ENCODE results near the gene PCSK4.

The PCSK4 gene

DNA sequence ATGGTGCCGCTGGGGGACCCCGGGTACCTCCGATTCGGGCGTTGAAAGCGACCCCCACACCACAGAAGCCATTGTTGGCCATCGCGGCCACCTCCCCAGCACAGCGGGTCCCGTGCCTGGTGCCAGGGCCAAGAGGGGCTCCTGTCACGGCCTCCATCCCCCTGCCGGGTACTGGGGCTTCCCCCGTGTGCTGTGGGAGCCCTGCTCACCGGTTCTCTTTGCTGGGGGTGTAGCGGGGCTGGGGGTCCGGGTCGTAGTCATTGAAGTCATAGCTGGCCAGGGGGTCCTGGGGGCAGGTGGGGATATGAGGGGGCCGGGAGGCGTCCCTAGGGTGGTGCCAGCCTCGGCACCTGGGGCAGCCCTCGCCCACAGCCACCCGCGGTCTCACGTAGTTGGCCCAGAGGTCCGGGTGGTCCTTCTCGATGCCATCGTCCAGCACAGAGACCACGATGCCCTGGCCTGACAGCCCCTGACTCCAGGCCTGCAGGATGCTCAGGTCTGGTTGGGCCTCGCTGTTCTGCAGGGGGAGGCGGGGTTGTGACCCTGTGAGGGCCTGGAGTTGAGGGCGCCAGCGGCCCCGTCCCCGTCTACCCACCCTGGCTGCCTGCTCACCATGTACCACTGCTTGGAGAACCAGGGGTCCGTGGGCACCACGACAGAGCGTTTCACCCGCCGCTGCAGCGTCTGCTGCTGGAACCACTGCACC, 2.4 kb downstream of the PCSK4 start:
- in situ Hi-C loops (cut with HindIII; ENCODE audit: low pct_ligation_motif_present, low sequenced_read_pairs): no loop called here
- Histone ChIP-seq H3K27me3 (replicated peaks) (no peaks in the 10 kb centered on the region), H3K36me3 (replicated peaks) (no peaks in the 10 kb centered on the region), H3K27ac (no peak overlapping the region), H3K4me3 (ENCODE audit: low read depth, low read length) (no peak overlapping the region)
- no peak for DNase-seq
- TF ChIP-seq, protein P1, sequence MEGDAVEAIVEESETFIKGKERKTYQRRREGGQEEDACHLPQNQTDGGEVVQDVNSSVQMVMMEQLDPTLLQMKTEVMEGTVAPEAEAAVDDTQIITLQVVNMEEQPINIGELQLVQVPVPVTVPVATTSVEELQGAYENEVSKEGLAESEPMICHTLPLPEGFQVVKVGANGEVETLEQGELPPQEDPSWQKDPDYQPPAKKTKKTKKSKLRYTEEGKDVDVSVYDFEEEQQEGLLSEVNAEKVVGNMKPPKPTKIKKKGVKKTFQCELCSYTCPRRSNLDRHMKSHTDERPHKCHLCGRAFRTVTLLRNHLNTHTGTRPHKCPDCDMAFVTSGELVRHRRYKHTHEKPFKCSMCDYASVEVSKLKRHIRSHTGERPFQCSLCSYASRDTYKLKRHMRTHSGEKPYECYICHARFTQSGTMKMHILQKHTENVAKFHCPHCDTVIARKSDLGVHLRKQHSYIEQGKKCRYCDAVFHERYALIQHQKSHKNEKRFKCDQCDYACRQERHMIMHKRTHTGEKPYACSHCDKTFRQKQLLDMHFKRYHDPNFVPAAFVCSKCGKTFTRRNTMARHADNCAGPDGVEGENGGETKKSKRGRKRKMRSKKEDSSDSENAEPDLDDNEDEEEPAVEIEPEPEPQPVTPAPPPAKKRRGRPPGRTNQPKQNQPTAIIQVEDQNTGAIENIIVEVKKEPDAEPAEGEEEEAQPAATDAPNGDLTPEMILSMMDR (IDR thresholded peaks at IDR 0.05; ENCODE audit: low read depth, low read length, missing control alignments): no peak

DNA sequence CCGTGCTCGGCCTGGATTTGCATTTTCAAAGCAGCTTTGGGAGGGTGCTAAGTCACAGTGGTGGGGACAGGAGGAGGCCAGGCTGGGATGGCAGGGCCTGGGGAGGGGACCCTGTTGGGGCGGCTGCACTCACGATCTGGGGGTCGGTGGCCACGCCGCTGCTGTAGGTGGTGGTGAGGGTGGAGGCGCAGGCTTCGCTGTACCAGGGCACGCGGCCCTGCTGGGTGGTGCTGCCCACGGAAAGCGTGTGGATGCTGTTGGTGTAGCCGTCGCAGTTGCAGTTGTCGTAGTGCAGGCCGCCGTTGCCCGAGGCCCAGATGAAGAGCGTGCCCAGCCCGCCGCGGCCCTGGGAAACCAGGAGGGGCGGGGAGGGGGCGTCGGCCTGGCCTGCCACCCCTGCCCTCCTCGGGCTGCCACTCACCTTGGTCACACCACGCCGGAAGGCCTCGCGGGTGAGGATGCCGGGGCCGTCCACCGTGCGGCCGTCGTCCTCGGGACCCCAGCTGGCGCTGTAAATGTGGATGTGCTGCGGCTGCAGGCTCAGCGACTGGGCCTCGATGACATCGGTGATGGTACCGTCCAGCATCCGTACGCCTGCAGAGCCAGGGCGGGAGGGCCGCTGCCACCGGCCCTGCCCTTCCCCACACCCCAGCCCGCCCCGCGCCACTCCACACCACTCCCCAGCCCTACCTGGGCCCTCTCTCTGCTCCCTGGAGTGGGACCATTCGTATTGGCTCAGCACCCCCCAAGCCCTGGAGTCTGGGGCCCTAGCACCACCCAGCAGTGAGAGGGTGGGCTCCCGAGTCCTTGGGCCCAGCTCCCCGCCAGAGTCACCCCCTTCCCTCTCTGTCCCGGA, 3.2 kb downstream of the PCSK4 start:
- H3K27ac ChIP-seq: no peak overlapping the region
- H3K4me3 ChIP-seq (ENCODE audit: low read depth, low read length): no peak overlapping the region

DNA sequence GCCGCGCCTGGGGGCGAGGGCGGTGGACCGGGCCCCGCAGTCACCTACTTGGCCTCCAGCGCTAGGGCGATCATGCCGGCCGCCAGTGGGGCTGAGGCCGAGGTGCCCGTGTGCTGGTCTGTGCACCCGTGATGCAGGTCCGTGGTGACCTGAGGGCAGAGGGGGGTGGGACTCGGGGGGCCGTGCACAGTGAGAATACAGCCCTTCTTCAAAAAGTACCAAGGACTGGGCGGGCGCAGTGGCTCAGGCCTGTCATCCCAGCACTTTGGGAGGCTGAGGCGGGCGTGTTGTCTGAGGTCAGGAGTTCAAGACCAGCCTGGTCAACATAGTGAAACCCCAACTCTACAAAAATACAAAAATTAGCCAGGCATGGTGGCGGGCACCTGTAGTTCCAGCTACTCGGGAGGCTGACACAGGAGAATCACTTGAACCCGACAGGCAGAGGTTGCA, 6.1 kb downstream of the PCSK4 start:
- DNase-seq: no peak
- no peak overlapping the region for H3K4me3 ChIP-seq (ENCODE audit: low read depth, low read length)
- TF ChIP-seq, protein P1 (IDR thresholded peaks at IDR 0.05; ENCODE audit: low read depth, low read length, missing control alignments): no peak
- in situ Hi-C loops (cut with HindIII; ENCODE audit: low pct_ligation_motif_present, low sequenced_read_pairs): no loop called here
- no peaks in the 10 kb centered on the region for H3K36me3 ChIP-seq (replicated peaks)
- no peak overlapping the region for H3K27ac ChIP-seq
- H3K27me3 ChIP-seq (replicated peaks): no peaks in the 10 kb centered on the region

More for the DNA sequence above, 3.2 kb downstream of the PCSK4 start:
- Histone ChIP-seq H3K27me3 (replicated peaks) (no peaks in the 10 kb centered on the region), H3K36me3 (replicated peaks) (no peaks in the 10 kb centered on the region)
- no peak for DNase-seq
- TF ChIP-seq, protein P1 (IDR thresholded peaks at IDR 0.05; ENCODE audit: low read depth, low read length, missing control alignments): no peak
- in situ Hi-C loops (cut with HindIII; ENCODE audit: low pct_ligation_motif_present, low sequenced_read_pairs): no loop called here

DNA sequence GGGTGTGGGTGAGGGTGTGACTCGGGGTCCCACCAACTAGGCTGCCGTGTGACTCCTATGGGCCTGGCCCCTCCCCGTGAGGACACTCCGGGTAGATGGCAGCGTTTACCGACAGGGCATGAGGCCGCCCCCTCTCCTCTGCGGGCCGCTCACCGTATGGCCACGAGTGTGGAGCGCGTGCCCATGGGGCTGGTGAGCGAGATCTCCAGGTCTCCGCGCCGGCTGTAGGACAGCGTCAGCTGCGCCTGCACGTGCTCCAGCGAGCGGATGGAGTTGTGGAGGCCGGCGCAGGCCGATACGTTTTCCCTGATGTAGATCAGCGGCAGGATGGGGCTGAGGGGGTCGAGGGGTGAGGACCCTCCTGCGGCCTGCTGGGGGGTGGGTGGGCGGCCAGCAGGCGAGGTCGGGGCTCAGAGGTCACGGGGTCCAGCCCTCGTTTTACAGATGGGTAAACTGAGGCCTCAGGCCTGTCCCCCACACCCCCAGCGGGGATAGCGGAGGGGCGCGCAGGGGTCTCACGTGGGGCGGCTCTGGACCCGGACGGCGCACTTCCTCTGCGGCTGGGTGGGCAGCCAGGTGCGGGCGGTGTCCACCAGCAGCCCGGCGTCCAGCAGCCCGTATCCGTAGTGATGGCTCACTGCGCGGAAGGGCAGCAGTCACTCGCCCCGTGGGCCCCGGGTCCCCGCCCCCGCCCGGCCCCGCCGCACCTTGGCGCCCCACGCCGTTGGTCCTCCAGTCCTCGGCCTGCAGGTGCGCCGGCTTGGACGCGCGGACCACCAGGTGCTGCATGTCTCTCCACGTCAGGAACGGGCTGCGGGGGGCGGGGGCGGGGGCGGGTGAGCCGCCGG, 6.8 kb downstream of the PCSK4 start:
- Histone ChIP-seq H3K27me3 (replicated peaks) (no peaks in the 10 kb centered on the region), H3K4me3 (ENCODE audit: low read depth, low read length) (no peak overlapping the region), H3K36me3 (replicated peaks) (no peaks in the 10 kb centered on the region), H3K27ac (no peak overlapping the region)
- TF ChIP-seq, protein P1 (IDR thresholded peaks at IDR 0.05; ENCODE audit: low read depth, low read length, missing control alignments): no peak
- DNase-seq: no peak
- in situ Hi-C loops (cut with HindIII; ENCODE audit: low pct_ligation_motif_present, low sequenced_read_pairs): no loop called here

DNA sequence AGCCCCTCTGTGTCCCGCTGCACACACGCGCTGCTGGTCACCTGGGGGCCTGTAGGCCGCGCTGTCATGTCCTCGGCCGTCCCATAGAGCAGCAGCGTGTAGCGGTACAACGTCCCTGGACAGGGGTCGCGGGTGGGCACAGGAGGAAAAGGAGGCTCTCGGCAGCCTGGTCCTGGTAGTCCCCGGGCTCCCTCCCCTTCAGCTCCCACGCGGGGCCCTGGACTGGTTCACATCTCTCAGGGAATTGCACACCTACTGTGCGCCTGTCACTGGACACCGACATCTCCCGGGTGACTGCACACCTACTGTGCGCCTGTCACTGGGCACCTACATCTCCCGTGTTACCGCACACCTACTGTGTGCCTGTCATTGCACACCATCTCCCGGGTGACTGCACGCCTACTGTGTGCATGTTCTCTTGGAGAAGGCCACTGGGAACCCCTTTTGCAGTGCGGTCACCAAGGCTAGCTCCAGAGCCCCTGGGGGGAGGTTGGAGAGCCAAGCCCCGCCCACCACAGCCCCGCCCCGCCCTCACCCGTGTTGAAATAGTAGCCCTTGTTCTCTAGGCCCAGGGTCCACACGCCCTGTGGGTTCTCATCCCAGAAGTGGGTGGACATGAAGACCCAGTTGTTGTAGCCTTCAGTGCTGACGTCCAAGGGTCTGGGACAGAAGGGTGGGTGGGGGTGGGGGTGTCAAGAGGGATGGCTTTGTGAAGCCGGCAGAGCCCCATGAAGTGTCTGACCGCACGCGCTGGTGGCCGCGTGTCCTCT, 7.6 kb downstream of the PCSK4 start:
- H3K27me3 ChIP-seq (replicated peaks): no peaks in the 10 kb centered on the region
- no peaks in the 10 kb centered on the region for H3K36me3 ChIP-seq (replicated peaks)
- H3K4me3 ChIP-seq (ENCODE audit: low read depth, low read length): no peak overlapping the region
- in situ Hi-C loops (cut with HindIII; ENCODE audit: low pct_ligation_motif_present, low sequenced_read_pairs): no loop called here
- H3K27ac ChIP-seq: no peak overlapping the region
- no peak for DNase-seq
- TF ChIP-seq, protein P1 (IDR thresholded peaks at IDR 0.05; ENCODE audit: low read depth, low read length, missing control alignments): no peak

Data from brain microvascular endothelial cell (primary cell).